Upper lobe of left lung (tissue), 6 donors: ENCODE data around the gene IL2. TPM values are rescaled to one million over a fixed set of nuclear protein-coding genes. Genes with fewer than 3 reads are reported as not detected.

Experiments
- ATAC-seq, 2 donors: fragments of 200-7000 bp; cut with Tn5 transposase; one replicate each; pipeline ENCODE4 v1.9.1; 2022; ENCODE audit warnings: mild to moderate bottlenecking in 2 of 2, moderate library complexity in 2 of 2; ENCODE audit not compliant: low FRiP score in 2 of 2
- DNase-seq, 2 donors: peaks; one replicate each; pipeline ENCODE4 v3.0.0-alpha.2; 2019 to 2020
- H3K27ac ChIP-seq, 4 donors: fragments of 200-600 bp; sonication (generic); one replicate each; pipeline ENCODE4 v1.5.1; 2016 to 2019
- H3K27me3 ChIP-seq, 4 donors: fragments of 200-600 bp; sonication (generic); one replicate each; pipeline ENCODE4 v1.5.1; 2017 to 2019
- H3K36me3 ChIP-seq, 4 donors: fragments of 200-600 bp; sonication (generic); one replicate each; pipeline ENCODE4 v1.5.1; 2016 to 2019
- H3K4me1 ChIP-seq, 4 donors: fragments of 200-600 bp; sonication (generic); one replicate each; pipeline ENCODE4 v1.5.1; 2018 to 2019
- H3K4me3 ChIP-seq, 4 donors: fragments of 200-600 bp; sonication (generic); one replicate each; pipeline ENCODE4 v1.5.1; 2017 to 2019; ENCODE audit warnings: mild to moderate bottlenecking in 2 of 4, moderate library complexity in 1 of 4
- H3K9me3 ChIP-seq, 4 donors: fragments of 200-600 bp; sonication (generic); one replicate each; pipeline ENCODE4 v1.5.1; 2018 to 2019
- CTCF ChIP-seq, 6 experiments: fragments of 450-650 bp in 4 of 6; fragments of 200-600 bp in 2 of 6; sonication (generic) in 2 of 6; IDR thresholded peaks; one replicate each; pipeline ENCODE4 v1.5.1; 2016 to 2019; ENCODE audit warnings: antibody characterized with exemption in 6 of 6
- EP300 ChIP-seq, 4 donors: sonication (generic); formaldehyde crosslinking; IDR thresholded peaks; one replicate each; pipeline ENCODE4 v1.5.1; 2017; ENCODE audit warnings: antibody characterized with exemption in 4 of 4, control low read depth in 2 of 4
- POLR2A ChIP-seq, 4 donors: fragments of 450-650 bp; IDR thresholded peaks; one replicate each; pipeline ENCODE4 v1.5.1; 2016 to 2017; ENCODE audit warnings: antibody characterized with exemption in 4 of 4, mild to moderate bottlenecking in 2 of 4
- POLR2AphosphoS5 ChIP-seq, 2 donors: sonication (generic); formaldehyde crosslinking; IDR thresholded peaks; one replicate each; pipeline ENCODE4 v1.5.1; 2017; ENCODE audit warnings: antibody characterized with exemption in 2 of 2
- WGBS, 2 donors: methylation state at CpG; one replicate each; pipeline ENCODE4 v1.1.5; 2017 to 2018; 5-methylcytosine and 5-hydroxymethylcytosine counted together
- total RNA-seq, 6 donors: library from RNA; depleted of rRNA in 4 of 6; stranded (reverse); fragments of >200 nt in 4 of 6; gene quantifications; one replicate each; pipeline versions ENCODE4 v1.1.0 to v1.2.1, GENCODE V29; 2016 to 2021
- donor health status: DM: no; HTN: no; CAD: no; lungs with moderate emphysema.
- donor health status: DM: no; HTN: yes; CAD: no; lungs with severe emphysema.

IL2 gene
- total RNA-seq: 1 to 10 TPM in 2 of 6 donors, not detected in 4; 1.0 to 1.8 TPM

DNA sequence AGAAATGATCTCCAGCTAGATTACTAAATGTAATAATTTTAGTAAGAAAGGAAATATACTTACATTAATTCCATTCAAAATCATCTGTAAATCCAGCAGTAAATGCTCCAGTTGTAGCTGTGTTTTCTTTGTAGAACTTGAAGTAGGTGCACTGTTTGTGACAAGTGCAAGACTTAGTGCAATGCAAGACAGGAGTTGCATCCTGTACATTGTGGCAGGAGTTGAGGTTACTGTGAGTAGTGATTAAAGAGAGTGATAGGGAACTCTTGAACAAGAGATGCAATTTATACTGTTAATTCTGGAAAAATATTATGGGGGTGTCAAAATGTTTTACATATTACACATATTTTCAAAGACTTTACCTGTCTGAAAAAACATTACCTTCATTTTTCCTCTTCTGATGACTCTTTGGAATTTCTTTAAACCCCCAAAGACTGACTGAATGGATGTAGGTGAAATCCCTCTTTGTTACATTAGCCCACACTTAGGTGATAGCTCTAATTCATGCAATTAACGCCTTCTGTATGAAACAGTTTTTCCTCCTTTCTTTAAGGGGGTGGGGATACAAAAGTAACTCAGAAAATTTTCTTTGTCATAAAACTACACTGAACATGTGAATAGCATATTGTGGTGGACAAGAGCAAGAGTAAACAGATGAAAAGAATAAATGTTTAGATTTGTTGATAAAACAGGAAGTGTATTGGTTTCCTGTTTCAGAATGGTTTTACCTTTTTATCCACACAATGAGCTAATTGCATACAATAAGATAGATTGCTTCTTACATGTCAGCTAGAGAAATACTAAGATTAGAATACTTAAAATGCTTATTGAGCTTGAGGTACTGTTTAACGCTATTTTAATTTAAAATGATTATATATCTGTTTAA, at the start of gene IL2:
TSS of gene IL2 (minus strand) at position 495 of the 886 bp plus-strand sequence. CDS start at position 210, 285 bp downstream.
- Histone ChIP-seq H3K27ac (no peak within 1 kb of the TSS), H3K9me3 (no peaks in the 10 kb centered on the region), H3K36me3 (no peaks in the 10 kb centered on the region), H3K4me3 (no peak within 1 kb of the TSS), H3K4me1 (no peaks in the 10 kb centered on the region), H3K27me3 (no peaks in the 10 kb centered on the region)
- WGBS, 2 donors: 51 to 64% methylated on average over 2 of the region's 2 CpGs
- ATAC-seq (no peak), DNase-seq (no peak)
- no peak for TF ChIP-seq CTCF (IDR thresholded peaks at IDR 0.05)
- no peak for TF ChIP-seq POLR2A (IDR thresholded peaks at IDR 0.05)
- TF ChIP-seq EP300 (IDR thresholded peaks at IDR 0.05): no peak
- no peak for TF ChIP-seq POLR2AphosphoS5 (IDR thresholded peaks at IDR 0.05)

- Histone ChIP-seq H3K27ac (no peak overlapping the region), H3K4me1 (no peaks in the 10 kb centered on the region), H3K4me3 (no peak overlapping the region), H3K27me3 (no peaks in the 10 kb centered on the region), H3K9me3 (no peaks in the 10 kb centered on the region), H3K36me3 (no peaks in the 10 kb centered on the region)
- DNase-seq (no peak), ATAC-seq (no peak)
- 27 to 36% methylated on average over 3 of the region's 3 CpGs for WGBS, 2 donors
- TF ChIP-seq EP300 (IDR thresholded peaks at IDR 0.05) (no peak), CTCF (IDR thresholded peaks at IDR 0.05) (no peak), POLR2AphosphoS5 (IDR thresholded peaks at IDR 0.05) (no peak), POLR2A (IDR thresholded peaks at IDR 0.05) (no peak)
Measured at GRCh38 chr4:122503214-122503613, 46.7 kb upstream of the IL2 start.

DNA sequence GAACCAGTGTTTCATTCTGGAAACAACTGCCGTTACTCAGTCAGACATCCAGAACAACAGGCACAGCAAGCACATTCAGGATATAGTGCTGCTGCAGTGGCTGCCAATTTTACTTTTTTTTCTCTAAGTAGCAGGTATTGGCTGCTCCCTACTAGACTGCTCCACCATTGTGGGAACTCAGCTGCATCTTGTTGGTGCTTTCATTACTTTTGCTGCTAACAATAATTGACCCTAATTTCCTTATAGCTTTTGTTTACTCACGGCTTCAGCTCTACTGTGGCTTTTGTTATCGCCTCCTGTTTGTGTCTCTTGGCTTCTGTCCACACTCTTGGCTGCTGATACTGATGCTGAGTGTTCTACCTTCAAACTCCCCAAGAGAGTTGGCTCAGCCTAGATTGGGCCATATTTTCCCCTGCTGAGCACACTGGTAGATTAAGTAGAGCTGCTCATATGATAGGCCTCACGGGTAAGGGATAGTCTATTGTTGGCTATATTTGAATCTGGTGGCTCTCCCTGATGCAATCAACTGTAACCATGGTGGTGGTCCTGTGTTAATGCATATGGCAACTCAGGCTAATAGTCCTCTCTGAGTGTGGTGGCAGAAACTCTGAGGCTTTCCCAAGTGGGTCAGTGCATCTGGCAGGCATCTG, 44.5 kb upstream of the IL2 start:
- 52 to 64% methylated on average over 4 of the region's 4 CpGs for WGBS, 2 donors
- peak in 1 of 2 donors; percentile 46 for ATAC-seq
- no peak for DNase-seq

DNA sequence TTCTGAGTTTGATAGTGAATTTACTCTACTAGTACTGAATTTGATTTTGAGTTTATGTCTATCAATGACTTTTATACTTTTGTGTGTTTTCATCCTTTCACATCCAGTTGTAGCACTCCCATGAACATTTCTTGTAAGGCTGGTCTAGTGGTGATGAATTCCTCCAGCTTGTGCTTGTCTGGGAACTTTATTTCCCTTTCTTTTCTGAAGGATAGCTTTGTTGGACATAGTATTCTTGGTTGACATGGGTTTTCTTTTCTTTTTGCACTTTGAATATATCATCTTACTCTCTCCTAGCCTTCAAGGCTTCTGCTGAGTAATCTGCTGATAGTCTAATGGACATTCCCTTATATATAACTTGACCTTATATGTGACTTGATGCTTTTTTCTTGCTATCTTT, 32.5 kb upstream of the IL2 start:
- no peak for TF ChIP-seq POLR2AphosphoS5 (IDR thresholded peaks at IDR 0.05)
- TF ChIP-seq CTCF (IDR thresholded peaks at IDR 0.05): no peak
- no peak for TF ChIP-seq EP300 (IDR thresholded peaks at IDR 0.05)
- no peak for TF ChIP-seq POLR2A (IDR thresholded peaks at IDR 0.05)
- H3K27ac ChIP-seq: no peak overlapping the region
- DNase-seq (no peak), ATAC-seq (no peak)
- peaks cover 5 to 37% (median 14%) of the 10 kb centered on the region in 4 donors for H3K9me3 ChIP-seq
- no peak overlapping the region for H3K4me3 ChIP-seq
- no peaks in the 10 kb centered on the region for H3K36me3 ChIP-seq
- no peaks in the 10 kb centered on the region for H3K27me3 ChIP-seq
- no peaks in the 10 kb centered on the region for H3K4me1 ChIP-seq

More for the DNA sequence above, 44.5 kb upstream of the IL2 start:
- Histone ChIP-seq H3K36me3 (no peaks in the 10 kb centered on the region), H3K4me3 (no peak overlapping the region), H3K27me3 (no peaks in the 10 kb centered on the region), H3K9me3 (no peaks in the 10 kb centered on the region), H3K4me1 (no peaks in the 10 kb centered on the region), H3K27ac (no peak overlapping the region)
- TF ChIP-seq POLR2A (IDR thresholded peaks at IDR 0.05) (no peak), POLR2AphosphoS5 (IDR thresholded peaks at IDR 0.05) (no peak), CTCF (IDR thresholded peaks at IDR 0.05) (no peak), EP300 (IDR thresholded peaks at IDR 0.05) (no peak)
